SK-N-SH (cell line): ENCODE measurements around the gene SLC24A4. TPM values are rescaled to one million over a fixed set of nuclear protein-coding genes. Genes with fewer than 3 reads are reported as not detected.

Experiments used
- CTCF ChIA-PET: fragments of 300-600, 350-600 bp; formaldehyde crosslinking; extraction: SDS; loops from one replicate; lab custom pipeline; 2021; lab: Yijun Ruan, JAX
- POLR2A ChIA-PET: fragments of 350-600 bp; sonication (Branson Sonifier 250); formaldehyde crosslinking; extraction: SDS; loops from one replicate; lab custom pipeline; 2020; ENCODE audit warnings: antibody characterized with exemption, inconsistent platforms; lab: Yijun Ruan, JAX
- DNase-seq: peaks from one replicate; pipeline ENCODE4 v3.0.0; 2012
- H2AFZ ChIP-seq: fragments of 200-600 bp; sonication (generic); 2 replicates; pipeline ENCODE4 v1.8.1; 2016; ENCODE audit warnings: antibody characterized with exemption, mild to moderate bottlenecking, low read depth
- H3F3A ChIP-seq: fragments of 200-600 bp; sonication (generic); replicated peaks from 2 replicates; pipeline ENCODE3; 2016; ENCODE audit warnings: antibody characterized with exemption, mild to moderate bottlenecking; ENCODE audit not compliant: insufficient read depth
- H3K27ac ChIP-seq, 2 experiments: fragments of 200-500 bp in 1 of 2; fragments of 200-600 bp in 1 of 2; sonication (Bioruptor generic) in 1 of 2; sonication (generic), shearing (Covaris generic) in 1 of 2; 2 replicates each; pipeline versions ENCODE4 v1.5.1 to v1.6.1; 2014 to 2016; ENCODE audit warnings: low read depth in 2 of 2, inconsistent platforms in 1 of 2, low read length in 1 of 2, mild to moderate bottlenecking in 1 of 2, mixed read lengths in 1 of 2
- H3K27me3 ChIP-seq: fragments of 200-600 bp; sonication (generic), shearing (Covaris generic); 2 replicates; pipeline ENCODE4 v1.6.1; 2016; ENCODE audit warnings: mixed run types; ENCODE audit not compliant: insufficient read depth
- H3K36me3 ChIP-seq, 2 experiments: fragments of 200-500 bp in 1 of 2; fragments of 200-600 bp in 1 of 2; sonication (Bioruptor generic) in 1 of 2; sonication (generic) in 1 of 2; replicated peaks in 1 of 2; 2 replicates each; pipeline versions ENCODE3 to v1.5.1; 2014 to 2016; ENCODE audit warnings: low read length in 1 of 2, mild to moderate bottlenecking in 1 of 2; ENCODE audit not compliant: insufficient read depth in 2 of 2, control insufficient read depth in 1 of 2
- H3K4me1 ChIP-seq, 2 experiments: fragments of 200-500 bp in 1 of 2; fragments of 200-600 bp in 1 of 2; sonication (Bioruptor generic) in 1 of 2; sonication (generic), shearing (Covaris generic) in 1 of 2; 2 replicates each; pipeline versions ENCODE4 v1.5.1 to v1.6.1; 2014 to 2016; ENCODE audit warnings: low read depth in 1 of 2, low read length in 1 of 2, mixed run types in 1 of 2; ENCODE audit not compliant: insufficient read depth in 2 of 2, control insufficient read depth in 1 of 2
- H3K4me2 ChIP-seq: fragments of 200-600 bp; sonication (generic), shearing (Covaris generic); 2 replicates; pipeline ENCODE4 v1.6.1; 2017; ENCODE audit warnings: mixed run types
- H3K4me3 ChIP-seq, 2 experiments: fragments of 200-500 bp in 1 of 2; fragments of 200-600 bp in 1 of 2; sonication (Bioruptor generic) in 1 of 2; sonication (generic), shearing (Covaris generic) in 1 of 2; 2 replicates each; pipeline versions ENCODE4 v1.5.1 to v1.8.1; 2014 to 2016; ENCODE audit warnings: low read depth in 2 of 2, inconsistent platforms in 1 of 2, low read length in 1 of 2, mild to moderate bottlenecking in 1 of 2, mixed read lengths in 1 of 2, moderate library complexity in 1 of 2
- H3K79me2 ChIP-seq: fragments of 200-600 bp; sonication (generic); 2 replicates; pipeline ENCODE4 v1.8.1; 2017; ENCODE audit warnings: mild to moderate bottlenecking; ENCODE audit not compliant: insufficient read depth
- H3K9ac ChIP-seq: fragments of 200-600 bp; sonication (generic); 2 replicates; pipeline ENCODE4 v1.6.1; 2017; ENCODE audit warnings: mixed run types
- H3K9me2 ChIP-seq: fragments of 200-600 bp; sonication (generic); 2 replicates; pipeline ENCODE4 v1.6.1; 2017; ENCODE audit warnings: mixed run types
- H3K9me3 ChIP-seq: fragments of 200-600 bp; sonication (generic); 2 replicates; pipeline ENCODE4 v1.6.1; 2017; ENCODE audit warnings: mixed run types, mild to moderate bottlenecking, moderate library complexity
- H4K20me1 ChIP-seq: fragments of 200-600 bp; sonication (generic); 2 replicates; pipeline ENCODE4 v1.6.1; 2017; ENCODE audit warnings: mild to moderate bottlenecking, mixed run types; ENCODE audit not compliant: insufficient read depth
- ELF1 ChIP-seq: IDR thresholded peaks from 2 replicates; pipeline ENCODE4 v1.4.0; 2012
- EP300 ChIP-seq, 2 experiments: IDR thresholded peaks; 2 replicates each; pipeline versions ENCODE4 v1.4.0 to v1.6.1; 2012; ENCODE audit warnings: borderline replicate concordance in 1 of 2, low read depth in 1 of 2, low read length in 1 of 2
- FOSL2 ChIP-seq: IDR thresholded peaks from 2 replicates; pipeline ENCODE4 v1.4.0; 2012; ENCODE audit warnings: low read depth, mild to moderate bottlenecking, moderate library complexity, borderline replicate concordance
- FOXJ3 ChIP-seq: sonication (generic); formaldehyde crosslinking; IDR thresholded peaks from 2 replicates; pipeline ENCODE4 v1.5.1; 2020; ENCODE audit warnings: mild to moderate bottlenecking, missing genetic modification reagents
- FOXM1 ChIP-seq: IDR thresholded peaks from 2 replicates; pipeline ENCODE4 v1.4.0; 2012; ENCODE audit warnings: low read depth, mild to moderate bottlenecking
- JUND ChIP-seq: IDR thresholded peaks from 2 replicates; pipeline ENCODE4 v1.4.0; 2012
- MXI1 ChIP-seq: IDR thresholded peaks from 2 replicates; pipeline ENCODE4 v1.6.1; 2012; ENCODE audit warnings: mild to moderate bottlenecking, low read depth, low read length, improper control_type of control experiment
- NFIC ChIP-seq: IDR thresholded peaks from 2 replicates; pipeline ENCODE4 v1.4.0; 2012; ENCODE audit warnings: borderline replicate concordance
- POLR2AphosphoS5 ChIP-seq: IDR thresholded peaks from 2 replicates; pipeline ENCODE4 v1.6.1; 2012; ENCODE audit warnings: low read depth, low read length
- RCOR1 ChIP-seq: fragments of 150-350 bp; IDR thresholded peaks from 2 replicates; pipeline ENCODE4 v1.6.1; 2017; ENCODE audit warnings: antibody characterized with exemption, low read length
- RFX5 ChIP-seq: IDR thresholded peaks from 2 replicates; pipeline ENCODE4 v1.6.1; 2012; ENCODE audit warnings: mild to moderate bottlenecking, improper control_type of control experiment, low read length
- SIN3A ChIP-seq: IDR thresholded peaks from 2 replicates; pipeline ENCODE4 v1.6.1; 2012; ENCODE audit warnings: low read depth, mild to moderate bottlenecking, low read length, moderate library complexity, borderline replicate concordance
- SMC3 ChIP-seq: IDR thresholded peaks from 2 replicates; pipeline ENCODE4 v1.6.1; 2012; ENCODE audit warnings: low read depth, low read length, improper control_type of control experiment
- TCF12 ChIP-seq: IDR thresholded peaks from 2 replicates; pipeline ENCODE4 v1.4.0; 2012
- TEAD4 ChIP-seq: IDR thresholded peaks from 2 replicates; pipeline ENCODE4 v1.4.0; 2012; ENCODE audit warnings: mild to moderate bottlenecking, borderline replicate concordance; ENCODE audit not compliant: insufficient read depth
- YY1 ChIP-seq: IDR thresholded peaks from 2 replicates; pipeline ENCODE4 v1.4.0; 2012; ENCODE audit warnings: low read depth, mild to moderate bottlenecking
- WGBS: methylation state at CpG from one replicate; pipeline ENCODE4 v1.1.6; 2017; ENCODE audit warnings: low lambda C conversion rate; 5-methylcytosine and 5-hydroxymethylcytosine counted together
- polyA plus RNA-seq, 3 experiments: library from polyadenylated mRNA; depleted of rRNA; stranded (reverse); fragments of >200 nt; gene quantifications; 2 replicates each; pipeline ENCODE4 v1.2.3, GENCODE V29; 2012
- TF ChIP-seq, protein P1 (sequence below): IDR thresholded peaks from 2 replicates; pipeline ENCODE4 v1.4.0; 2012; ENCODE audit warnings: low read depth, borderline replicate concordance
- TF ChIP-seq, protein P2 (sequence below): IDR thresholded peaks from 2 replicates; pipeline ENCODE4 v1.4.0; 2012; ENCODE audit warnings: low read depth
- TF ChIP-seq, protein P3 (sequence below): IDR thresholded peaks from 2 replicates; pipeline ENCODE4 v1.4.0; 2012; ENCODE audit warnings: low read depth, borderline replicate concordance
- TF ChIP-seq, protein P4 (sequence below): fragments of 150-350 bp; IDR thresholded peaks from 2 replicates; pipeline ENCODE4 v1.6.1; 2016; ENCODE audit warnings: mild to moderate bottlenecking, low read depth, low read length

The SLC24A4 gene
- polyA plus RNA-seq, 1 of the 3 experiments (the other 2 are of a cell fraction) = 0.07 TPM

DNA sequence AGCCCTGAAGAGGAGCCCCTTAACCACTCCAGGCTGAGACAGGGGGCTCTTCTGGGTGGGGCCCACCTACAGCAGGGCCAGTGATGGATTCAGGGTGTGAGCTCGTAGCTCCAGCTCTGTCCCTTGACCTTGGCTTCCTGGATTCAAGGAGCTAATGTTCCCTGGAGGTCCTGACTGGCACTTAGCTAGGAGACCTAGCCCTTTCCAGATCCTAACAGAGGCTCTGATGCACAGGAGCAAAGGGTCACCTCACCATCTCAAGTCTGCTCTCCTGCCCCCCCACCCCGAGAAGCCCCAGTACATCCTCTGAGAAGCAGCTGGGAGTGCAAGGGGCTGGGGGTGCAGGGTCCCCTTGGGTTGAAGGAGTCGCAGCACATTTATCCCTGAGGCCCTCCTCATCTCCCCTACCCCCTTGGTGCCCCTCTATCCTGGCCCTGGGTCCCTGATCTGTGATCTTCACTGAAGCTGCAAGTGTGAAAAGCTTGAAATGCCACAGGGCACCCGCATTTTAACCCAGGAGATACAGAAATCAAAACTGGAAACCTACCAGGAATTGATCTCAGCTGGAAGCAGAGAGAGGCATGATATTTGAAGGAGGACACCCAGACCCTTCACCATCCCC is 193.5 kb downstream of the SLC24A4 start:
- 0 out of 2 replicates have a peak, but pooled peaks cover 3% of the 10 kb centered on the region for H4K20me1 ChIP-seq
- no peaks in the 10 kb centered on the region for H3K9me3 ChIP-seq
- WGBS = 51% methylated on average over 3 of the region's 4 CpGs
- H3K4me2 ChIP-seq = no peak overlapping the region
- CTCF ChIA-PET = no interaction called here
- H2AFZ ChIP-seq = no peak overlapping the region
- H3K4me3 ChIP-seq = no peak overlapping the region
- H3K36me3 ChIP-seq = no peaks in the 10 kb centered on the region
- H3K27me3 ChIP-seq = no peaks in the 10 kb centered on the region
- H3K4me1 ChIP-seq = peaks cover 0 to 8% of the 10 kb centered on the region in 2 experiments; a peak in 1 of 4 replicates
- H3K79me2 ChIP-seq = peaks cover 84% of the 10 kb centered on the region
- no peaks in the 10 kb centered on the region for H3K9me2 ChIP-seq
- POLR2A ChIA-PET = no interaction called here
- TF ChIP-seq SMC3 (no peak), JUND (no peak), NFIC (no peak), MXI1 (no peak), RCOR1 (no peak), FOSL2 (no peak), EP300 (IDR thresholded peaks at IDR 0.05; ENCODE audit: borderline replicate concordance in 1 of 2, low read depth in 1 of 2, low read length in 1 of 2) (no peak), TCF12 (no peak), YY1 (no peak), ELF1 (no peak), FOXM1 (no peak), FOXJ3 (CRISPR knock-in tag) (no peak), TEAD4 (no peak), RFX5 (no peak), SIN3A (no peak), POLR2AphosphoS5 (no peak)
- TF ChIP-seq, protein P1, sequence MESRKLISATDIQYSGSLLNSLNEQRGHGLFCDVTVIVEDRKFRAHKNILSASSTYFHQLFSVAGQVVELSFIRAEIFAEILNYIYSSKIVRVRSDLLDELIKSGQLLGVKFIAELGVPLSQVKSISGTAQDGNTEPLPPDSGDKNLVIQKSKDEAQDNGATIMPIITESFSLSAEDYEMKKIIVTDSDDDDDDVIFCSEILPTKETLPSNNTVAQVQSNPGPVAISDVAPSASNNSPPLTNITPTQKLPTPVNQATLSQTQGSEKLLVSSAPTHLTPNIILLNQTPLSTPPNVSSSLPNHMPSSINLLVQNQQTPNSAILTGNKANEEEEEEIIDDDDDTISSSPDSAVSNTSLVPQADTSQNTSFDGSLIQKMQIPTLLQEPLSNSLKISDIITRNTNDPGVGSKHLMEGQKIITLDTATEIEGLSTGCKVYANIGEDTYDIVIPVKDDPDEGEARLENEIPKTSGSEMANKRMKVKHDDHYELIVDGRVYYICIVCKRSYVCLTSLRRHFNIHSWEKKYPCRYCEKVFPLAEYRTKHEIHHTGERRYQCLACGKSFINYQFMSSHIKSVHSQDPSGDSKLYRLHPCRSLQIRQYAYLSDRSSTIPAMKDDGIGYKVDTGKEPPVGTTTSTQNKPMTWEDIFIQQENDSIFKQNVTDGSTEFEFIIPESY = no peak
- TF ChIP-seq, protein P2, sequence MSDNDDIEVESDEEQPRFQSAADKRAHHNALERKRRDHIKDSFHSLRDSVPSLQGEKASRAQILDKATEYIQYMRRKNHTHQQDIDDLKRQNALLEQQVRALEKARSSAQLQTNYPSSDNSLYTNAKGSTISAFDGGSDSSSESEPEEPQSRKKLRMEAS = no peak
- TF ChIP-seq, protein P3, sequence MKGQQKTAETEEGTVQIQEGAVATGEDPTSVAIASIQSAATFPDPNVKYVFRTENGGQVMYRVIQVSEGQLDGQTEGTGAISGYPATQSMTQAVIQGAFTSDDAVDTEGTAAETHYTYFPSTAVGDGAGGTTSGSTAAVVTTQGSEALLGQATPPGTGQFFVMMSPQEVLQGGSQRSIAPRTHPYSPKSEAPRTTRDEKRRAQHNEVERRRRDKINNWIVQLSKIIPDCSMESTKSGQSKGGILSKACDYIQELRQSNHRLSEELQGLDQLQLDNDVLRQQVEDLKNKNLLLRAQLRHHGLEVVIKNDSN = no peak
- TF ChIP-seq, protein P4, sequence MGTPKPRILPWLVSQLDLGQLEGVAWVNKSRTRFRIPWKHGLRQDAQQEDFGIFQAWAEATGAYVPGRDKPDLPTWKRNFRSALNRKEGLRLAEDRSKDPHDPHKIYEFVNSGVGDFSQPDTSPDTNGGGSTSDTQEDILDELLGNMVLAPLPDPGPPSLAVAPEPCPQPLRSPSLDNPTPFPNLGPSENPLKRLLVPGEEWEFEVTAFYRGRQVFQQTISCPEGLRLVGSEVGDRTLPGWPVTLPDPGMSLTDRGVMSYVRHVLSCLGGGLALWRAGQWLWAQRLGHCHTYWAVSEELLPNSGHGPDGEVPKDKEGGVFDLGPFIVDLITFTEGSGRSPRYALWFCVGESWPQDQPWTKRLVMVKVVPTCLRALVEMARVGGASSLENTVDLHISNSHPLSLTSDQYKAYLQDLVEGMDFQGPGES = no peak
- H3K27ac ChIP-seq = no peak overlapping the region
- H3F3A ChIP-seq = peaks cover 10% of the 10 kb centered on the region
- H3K9ac ChIP-seq = no peak overlapping the region
- no peak for DNase-seq
